Breast epithelium (tissue), 4 donors: ENCODE data around the gene C16orf87. TPM values are rescaled to one million over a fixed set of nuclear protein-coding genes. Genes with fewer than 3 reads are reported as not detected.

Source experiments
- DNase-seq, 2 donors: peaks; one replicate each; pipeline ENCODE4 v3.0.0-alpha.2; 2019; ENCODE audit warnings: low spot score in 2 of 2
- H3K27ac ChIP-seq, 2 donors: fragments of 200-600 bp; sonication (generic) in 1 of 2; one replicate each; pipeline ENCODE4 v1.5.1; 2016 to 2019; ENCODE audit warnings: mild to moderate bottlenecking in 1 of 2
- H3K27me3 ChIP-seq, 2 donors: fragments of 200-600 bp; sonication (generic) in 1 of 2; one replicate each; pipeline versions ENCODE4 v1.5.1 to v1.6.0; 2017 to 2019; ENCODE audit warnings: control low read depth in 1 of 2, mild to moderate bottlenecking in 1 of 2
- H3K36me3 ChIP-seq: fragments of 200-600 bp; one replicate; pipeline ENCODE4 v1.5.1; 2019
- H3K4me1 ChIP-seq, 2 donors: fragments of 200-600 bp; sonication (generic); one replicate each; pipeline ENCODE4 v1.5.1; 2016 to 2019; ENCODE audit warnings: control low read depth in 1 of 2
- H3K4me3 ChIP-seq, 3 donors: fragments of 200-600 bp; sonication (generic); 1 replicate in 2 of 3; 2 replicates in 1 of 3; pipeline ENCODE4 v1.5.1; 2016 to 2019; ENCODE audit warnings: mild to moderate bottlenecking in 3 of 3, moderate library complexity in 2 of 3
- H3K9me3 ChIP-seq, 2 donors: fragments of 200-600 bp; sonication (generic) in 1 of 2; one replicate each; pipeline ENCODE4 v1.5.1; 2016 to 2019; ENCODE audit warnings: control low read depth in 1 of 2
- CTCF ChIP-seq, 3 donors: fragments of 450-650 bp; IDR thresholded peaks; one replicate each; pipeline ENCODE4 v1.5.1; 2016 to 2017; ENCODE audit warnings: antibody characterized with exemption in 3 of 3, mild to moderate bottlenecking in 3 of 3, moderate library complexity in 3 of 3
- POLR2A ChIP-seq: fragments of 450-650 bp; IDR thresholded peaks from one replicate; pipeline ENCODE4 v1.6.1; 2016; ENCODE audit warnings: antibody characterized with exemption, mild to moderate bottlenecking, moderate library complexity
- POLR2AphosphoS5 ChIP-seq, 3 donors: sonication (generic); formaldehyde crosslinking; IDR thresholded peaks; one replicate each; pipeline ENCODE4 v1.6.1; 2017; ENCODE audit warnings: antibody characterized with exemption in 3 of 3
- intact Hi-C: fragments of 100-400 bp; cut with DNase I; formaldehyde crosslinking; loops from one replicate; pipeline ENCODE4 v1.15.1; 2023; ENCODE audit warnings: low total_unique reads
- total RNA-seq, 3 donors: library from RNA; depleted of rRNA; stranded (reverse); fragments of >200 nt; gene quantifications; one replicate each; pipeline ENCODE4 v1.1.0, GENCODE V29; 2016

Gene C16orf87
- total RNA-seq, 3 donors from 2014 or later: 3.6 to 7.6 (median 5.9) TPM

- no peak for DNase-seq
- Histone ChIP-seq H3K27me3 (no peaks in the 10 kb centered on the region), H3K36me3 (no peaks in the 10 kb centered on the region), H3K9me3 (no peaks in the 10 kb centered on the region), H3K27ac (no peak overlapping the region), H3K4me3 (no peak overlapping the region), H3K4me1 (no peaks in the 10 kb centered on the region)
- intact Hi-C loops: no loop called here
- TF ChIP-seq POLR2AphosphoS5 (IDR thresholded peaks at IDR 0.05) (no peak), POLR2A (no peak), CTCF (IDR thresholded peaks at IDR 0.05) (no peak)
These were observed 83.9 kb downstream of the C16orf87 start for GRCh38 chr16:46746821-46747776.

Other genes starting within 250 kb of the C16orf87 start
- under 1 TPM; 0.33 to 0.96 (median 0.44) TPM for gene SHCBP1, start 209.8 kb downstream of the C16orf87 start, total RNA-seq
- gene VPS35, start 142.0 kb downstream of the C16orf87 start, total RNA-seq: 100 to 1,000 TPM in 1 of 3 donors, 10 to 100 TPM in 2; 56.0 to 117 (median 66.9) TPM
- 1 to 10 TPM in 1 of 3 donors, under 1 TPM in 2; 0.66 to 1.3 (median 0.80) TPM for gene ORC6, start 141.5 kb downstream of the C16orf87 start, total RNA-seq
- under 1 TPM in 2 of 3 donors, not detected in 1; 0.48 to 0.59 TPM for gene MYLK3, start 82.8 kb downstream of the C16orf87 start, total RNA-seq
- 10 to 100 TPM; 17.4 to 56.2 (median 21.7) TPM for gene GPT2, start 53.2 kb upstream of the C16orf87 start, total RNA-seq
- 10 to 100 TPM; 44.6 to 65.3 (median 51.2) TPM for gene DNAJA2, start 142.5 kb upstream of the C16orf87 start, total RNA-seq